ENCODE results near the gene GPI. TPM values are rescaled to one million over a fixed set of nuclear protein-coding genes. Genes with fewer than 3 reads are reported as not detected.
"Not testable (repeated sequence)": the region's sequence is repeated elsewhere in the genome, so short reads cannot be mapped to it uniquely, and the experiment has no call there.

GPI gene
- total RNA-seq, 2 donors from 2014 or later, result 181 to 183 TPM

DNA sequence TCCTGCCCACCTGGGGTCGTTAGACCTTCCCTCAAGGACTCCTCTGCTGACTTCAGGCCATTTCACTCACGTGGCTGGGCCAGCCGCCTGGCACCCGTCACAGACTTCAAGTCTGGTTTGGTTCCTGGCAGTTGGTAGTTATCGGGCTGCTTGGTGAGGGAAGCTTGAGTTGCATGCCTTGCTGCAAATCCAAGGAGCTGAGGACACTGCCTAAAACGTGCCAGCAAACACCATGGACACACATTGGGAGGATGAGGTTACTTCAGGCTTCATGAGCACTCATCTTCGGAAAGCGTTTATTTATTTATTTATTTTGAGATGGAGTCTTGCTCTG is 2.6 kb downstream of the GPI start:
- H3K27ac Mint-ChIP-seq, result no peak overlapping the region
- Histone ChIP-seq H3K9me3 (ENCODE audit: control insufficient read depth, low read length) (no peaks in the 10 kb centered on the region), H3K9ac (ENCODE audit: extremely low read depth, low read length, poor library complexity, severe bottlenecking) (no peak overlapping the region), H3K36me3 (ENCODE audit: control insufficient read depth, insufficient read depth, low read length) (peaks cover 35% of the 10 kb centered on the region), H3K27ac (ENCODE audit: low read depth, low read length) (no peak overlapping the region), H3K4me1 (ENCODE audit: control insufficient read depth, insufficient read depth, low read length) (no peaks in the 10 kb centered on the region), H3K4me3 (ENCODE audit: low read length) (no peak overlapping the region), H3K27me3 (ENCODE audit: control insufficient read depth, insufficient read depth, low read length, poor library complexity, severe bottlenecking) (no peaks in the 10 kb centered on the region)
- H3K27me3 Mint-ChIP-seq (ENCODE audit: insufficient read depth), result peaks cover 3% of the 10 kb centered on the region
- H3K36me3 Mint-ChIP-seq (ENCODE audit: low read depth), result peaks cover 40% of the 10 kb centered on the region
- 94 to 97% methylated on average over 6 to 8 of the region's 8 CpGs for WGBS, 2 experiments (ENCODE audit: insufficient coverage in 1 of 2, insufficient read length in 1 of 2)
- TF ChIP-seq CTCF (conservative IDR thresholded peaks at IDR 0.05), result no peak
- no peak for DNase-seq
- H3K4me1 Mint-ChIP-seq, result peaks cover 17% of the 10 kb centered on the region
- H3K9me3 Mint-ChIP-seq, result no peaks in the 10 kb centered on the region
- H3K4me3 Mint-ChIP-seq, result no peak overlapping the region

DNA sequence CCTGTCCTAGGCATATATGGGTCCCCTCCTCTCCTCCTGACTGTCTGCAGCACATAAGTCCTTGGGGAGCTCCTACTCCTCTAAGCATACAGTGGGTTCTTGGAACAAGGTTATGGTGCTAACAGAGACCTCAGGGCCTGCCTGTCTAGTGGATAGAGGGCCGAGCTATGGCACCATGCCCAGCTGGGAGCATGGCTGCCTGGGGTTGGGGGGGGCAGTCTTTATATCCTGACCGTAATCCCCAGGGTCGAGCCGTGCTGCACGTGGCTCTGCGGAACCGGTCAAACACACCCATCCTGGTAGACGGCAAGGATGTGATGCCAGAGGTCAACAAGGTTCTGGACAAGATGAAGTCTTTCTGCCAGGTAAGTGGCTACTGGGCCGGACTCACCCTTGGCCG is 3.3 kb downstream of the GPI start:
- TF ChIP-seq CTCF (conservative IDR thresholded peaks at IDR 0.05), result no peak
- Histone ChIP-seq H3K4me3 (ENCODE audit: low read length) (no peak overlapping the region), H3K4me1 (ENCODE audit: control insufficient read depth, insufficient read depth, low read length) (no peaks in the 10 kb centered on the region), H3K9ac (ENCODE audit: extremely low read depth, low read length, poor library complexity, severe bottlenecking) (no peak overlapping the region), H3K27ac (ENCODE audit: low read depth, low read length) (no peak overlapping the region), H3K27me3 (ENCODE audit: control insufficient read depth, insufficient read depth, low read length, poor library complexity, severe bottlenecking) (no peaks in the 10 kb centered on the region), H3K9me3 (ENCODE audit: control insufficient read depth, low read length) (no peaks in the 10 kb centered on the region), H3K36me3 (ENCODE audit: control insufficient read depth, insufficient read depth, low read length) (peaks cover 35% of the 10 kb centered on the region)
- no peak for DNase-seq
- no peak overlapping the region for H3K4me3 Mint-ChIP-seq
- peaks cover 11% of the 10 kb centered on the region for H3K4me1 Mint-ChIP-seq
- peaks cover 40% of the 10 kb centered on the region for H3K36me3 Mint-ChIP-seq (ENCODE audit: low read depth)
- peaks cover under 1% of the 10 kb centered on the region for H3K27me3 Mint-ChIP-seq (ENCODE audit: insufficient read depth)
- H3K27ac Mint-ChIP-seq, result no peak overlapping the region
- 92 to 100% methylated on average over 3 to 10 of the region's 10 CpGs for WGBS, 2 experiments (ENCODE audit: insufficient coverage in 1 of 2, insufficient read length in 1 of 2)
- no peaks in the 10 kb centered on the region for H3K9me3 Mint-ChIP-seq

- Mint-ChIP-seq H3K36me3 (ENCODE audit: low read depth) (peaks cover 44% of the 10 kb centered on the region), H3K4me1 (peaks cover 11% of the 10 kb centered on the region)
- H3K9ac ChIP-seq (ENCODE audit: extremely low read depth, low read length, poor library complexity, severe bottlenecking); H3K27ac Mint-ChIP-seq; H3K9me3 ChIP-seq (ENCODE audit: control insufficient read depth, low read length); H3K4me3 Mint-ChIP-seq; H3K27me3 Mint-ChIP-seq (ENCODE audit: insufficient read depth); H3K27ac ChIP-seq (ENCODE audit: low read depth, low read length); H3K27me3 ChIP-seq (ENCODE audit: control insufficient read depth, insufficient read depth, low read length, poor library complexity, severe bottlenecking); H3K4me1 ChIP-seq (ENCODE audit: control insufficient read depth, insufficient read depth, low read length); DNase-seq; H3K4me3 ChIP-seq (ENCODE audit: low read length); H3K9me3 Mint-ChIP-seq: not testable (repeated sequence)
- H3K36me3 ChIP-seq (ENCODE audit: control insufficient read depth, insufficient read depth, low read length), result peaks cover 37% of the 10 kb centered on the region
- WGBS, 2 experiments (ENCODE audit: insufficient coverage in 1 of 2, insufficient read length in 1 of 2), result 93 to 95% methylated on average over 10 of the region's 10 CpGs
These were observed 4.2 kb downstream of the GPI start for GRCh38 chr19:34369166-34369565.

DNA sequence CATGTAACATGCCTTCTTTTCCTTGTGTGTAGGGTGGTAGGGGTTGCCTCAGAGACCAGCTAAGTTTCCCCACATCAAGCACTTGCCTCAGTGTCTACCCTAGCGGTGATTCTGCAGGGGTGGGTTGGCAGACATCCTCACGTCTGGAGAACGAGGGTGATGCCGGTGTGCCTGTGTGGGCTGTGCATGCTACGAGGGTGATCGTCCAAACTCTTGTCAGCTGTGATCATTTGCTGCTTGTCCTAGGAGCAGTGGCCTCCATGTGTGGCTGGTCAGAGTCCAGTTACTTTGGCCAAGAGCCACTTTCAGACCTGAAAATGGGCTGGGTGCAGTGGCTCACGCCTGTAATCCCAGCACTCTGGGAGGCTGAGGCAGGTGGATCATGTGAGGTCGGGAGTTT is 5.1 kb downstream of the GPI start:
- WGBS, 2 experiments (ENCODE audit: insufficient coverage in 1 of 2, insufficient read length in 1 of 2), result 90 to 96% methylated on average over 8 of the region's 8 CpGs
- Histone ChIP-seq H3K36me3 (ENCODE audit: control insufficient read depth, insufficient read depth, low read length) (peaks cover 43% of the 10 kb centered on the region), H3K27me3 (ENCODE audit: control insufficient read depth, insufficient read depth, low read length, poor library complexity, severe bottlenecking) (no peaks in the 10 kb centered on the region), H3K9me3 (ENCODE audit: control insufficient read depth, low read length) (no peaks in the 10 kb centered on the region), H3K27ac (ENCODE audit: low read depth, low read length) (no peak overlapping the region), H3K4me1 (ENCODE audit: control insufficient read depth, insufficient read depth, low read length) (no peaks in the 10 kb centered on the region), H3K9ac (ENCODE audit: extremely low read depth, low read length, poor library complexity, severe bottlenecking) (no peak overlapping the region), H3K4me3 (ENCODE audit: low read length) (no peak overlapping the region)
- DNase-seq, result no peak
- Mint-ChIP-seq H3K4me3 (no peak overlapping the region), H3K27me3 (ENCODE audit: insufficient read depth) (no peaks in the 10 kb centered on the region), H3K36me3 (ENCODE audit: low read depth) (peaks cover 52% of the 10 kb centered on the region), H3K9me3 (no peaks in the 10 kb centered on the region), H3K4me1 (peaks cover 7% of the 10 kb centered on the region), H3K27ac (no peak overlapping the region)
- TF ChIP-seq CTCF (conservative IDR thresholded peaks at IDR 0.05), result no peak

Data from endodermal cell (in vitro differentiated cells).